Measurements from ENCODE around the gene WNT1. TPM values are rescaled to one million over a fixed set of nuclear protein-coding genes. Genes with fewer than 3 reads are reported as not detected.

WNT1 gene
- total and polyA plus RNA-seq, 9 of the 15 experiments (the other 6 are each of a cell fraction or from before 2014, with no cell fraction given), result not detected

- peak; percentile 95 for TF ChIP-seq CREB3L1 (IDR thresholded peaks at IDR 0.05; ENCODE audit: borderline replicate concordance, low read depth)
- peak; percentile 69 for TF ChIP-seq PCBP1 (IDR thresholded peaks at IDR 0.05; ENCODE audit: low read depth, low read length, poor library complexity, severe bottlenecking)
- no peak for TF ChIP-seq FOXA3 (CRISPR knock-in tag; conservative IDR thresholded peaks at IDR 0.05 in 1 of 2, IDR thresholded peaks at IDR 0.05 in 1 of 2)
- peak; percentile 52 for TF ChIP-seq TOE1 (IDR thresholded peaks at IDR 0.05; ENCODE audit: borderline replicate concordance)
- TF ChIP-seq TOE1 (CRISPR knock-in tag; IDR thresholded peaks at IDR 0.05; ENCODE audit: borderline replicate concordance, low read depth), result no peak
- peak; percentile 53 for TF ChIP-seq TBP (optimal IDR thresholded peaks at IDR 0.05; ENCODE audit: low read depth, low read length)
- TF ChIP-seq PRDM10 (IDR thresholded peaks at IDR 0.05; ENCODE audit: partially characterized antibody), result peak; percentile 29
- no peak for TF ChIP-seq ZNF174 (CRISPR knock-in tag; IDR thresholded peaks at IDR 0.05)
- TF ChIP-seq ZNF398 (CRISPR knock-in tag; IDR thresholded peaks at IDR 0.05), result no peak
- peak; percentile 8; the same call in 1 of the 2 replicates for TF ChIP-seq ZBTB26 (CRISPR knock-in tag; IDR thresholded peaks at IDR 0.05)
- TF ChIP-seq PHF8 (IDR thresholded peaks at IDR 0.05; ENCODE audit: borderline replicate concordance, low read length), result peak; percentile 84; the same call in 1 of the 2 replicates
- no peak for TF ChIP-seq PPARD (CRISPR knock-in tag; IDR thresholded peaks at IDR 0.05)
- peak; percentile 54; the same call in 1 of the 2 replicates for TF ChIP-seq FOXP1 (CRISPR knock-in tag; IDR thresholded peaks at IDR 0.05)
- TF ChIP-seq SUPT5H (IDR thresholded peaks at IDR 0.05), result peak; percentile 89
Observed at GRCh38 chr12:48957141-48958048, 20.7 kb upstream of the WNT1 start, which contains the start of gene ARF3 (continued).

Measured in K562 (cell line).